HG03064 (cell line): Measurements from ENCODE around the gene MACROD2.

Source experiments
- ATAC-seq: cut with Tn5 transposase; IDR thresholded peaks from one replicate; pipeline ENCODE4 v1.9.1; 2021; ENCODE audit warnings: low read depth; ENCODE audit not compliant: unreplicated experiment

MACROD2 gene

GRCh38 chr20:15911581-15911980, 1916.3 kb downstream of the MACROD2 start:
- no peak for ATAC-seq

DNA sequence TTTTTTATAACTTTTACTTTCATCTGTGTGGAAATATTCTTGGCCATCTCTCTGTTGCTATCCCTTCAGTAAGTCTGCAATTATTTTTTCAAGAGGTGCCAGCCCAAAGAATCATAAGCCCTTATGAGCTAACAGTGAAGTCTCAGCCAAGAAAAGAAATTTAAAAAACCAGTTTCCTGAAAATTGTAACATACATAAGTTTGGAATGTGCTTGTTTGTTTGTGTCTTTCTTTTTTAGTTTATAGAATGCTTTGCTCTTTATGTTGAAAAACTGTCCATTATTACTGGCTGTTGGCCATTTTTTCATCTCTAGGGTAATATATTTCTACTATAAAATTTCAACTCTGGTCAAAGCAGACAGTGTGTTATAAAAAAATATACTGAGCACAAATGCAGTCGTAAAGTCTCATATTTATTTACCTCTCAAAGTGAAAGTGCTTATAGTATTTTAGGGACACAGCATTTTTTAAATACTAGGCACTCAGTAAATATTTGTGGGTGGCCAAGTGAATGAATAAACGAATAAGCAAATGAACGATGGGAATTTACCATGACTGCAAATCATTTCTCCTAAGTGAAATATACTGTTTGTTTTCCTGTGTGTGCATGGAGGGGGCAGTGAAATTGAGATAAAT, 1918.2 kb downstream of the MACROD2 start:
- no peak for ATAC-seq

DNA sequence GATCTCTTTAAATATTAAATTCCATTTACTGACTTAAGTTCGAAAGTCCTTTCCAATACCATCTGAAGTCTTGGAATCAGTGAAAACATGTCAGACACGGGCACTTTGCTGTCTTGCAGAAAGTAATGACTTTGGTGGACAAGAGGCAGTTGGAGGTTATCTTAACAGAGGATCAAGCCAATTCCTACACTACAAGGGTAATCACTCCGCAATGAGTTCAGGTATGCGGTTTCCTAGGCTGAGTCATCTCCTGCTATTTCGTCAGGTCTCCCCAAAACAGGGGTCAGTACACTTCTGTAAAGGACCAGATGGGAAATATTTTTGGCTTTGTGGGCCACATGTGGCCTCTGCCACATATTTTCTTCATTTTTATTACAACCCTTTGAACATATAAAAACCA, 1921.3 kb downstream of the MACROD2 start:
- no peak for ATAC-seq

DNA sequence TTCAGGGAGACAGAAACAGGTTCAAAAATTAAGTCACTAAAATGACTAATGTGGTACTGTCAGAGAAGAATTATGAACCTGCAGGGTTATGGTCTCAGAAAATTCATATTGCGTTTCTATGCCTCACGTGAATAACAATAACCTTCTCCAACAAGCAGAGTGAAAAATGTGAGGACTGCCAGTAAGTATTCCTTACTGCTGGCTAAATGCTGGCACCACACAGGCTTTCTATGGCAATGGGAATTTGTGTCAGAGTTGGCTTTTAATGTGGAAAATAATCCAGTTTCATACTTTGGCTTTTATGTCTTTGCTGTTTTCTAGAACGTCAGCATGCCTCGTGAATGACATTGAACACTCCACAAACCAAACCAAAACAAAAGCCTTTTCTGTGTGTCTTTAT, 1922.0 kb downstream of the MACROD2 start:
- ATAC-seq = no peak

GRCh38 chr20:15918631-15919030, 1923.3 kb downstream of the MACROD2 start:
- ATAC-seq = no peak

DNA sequence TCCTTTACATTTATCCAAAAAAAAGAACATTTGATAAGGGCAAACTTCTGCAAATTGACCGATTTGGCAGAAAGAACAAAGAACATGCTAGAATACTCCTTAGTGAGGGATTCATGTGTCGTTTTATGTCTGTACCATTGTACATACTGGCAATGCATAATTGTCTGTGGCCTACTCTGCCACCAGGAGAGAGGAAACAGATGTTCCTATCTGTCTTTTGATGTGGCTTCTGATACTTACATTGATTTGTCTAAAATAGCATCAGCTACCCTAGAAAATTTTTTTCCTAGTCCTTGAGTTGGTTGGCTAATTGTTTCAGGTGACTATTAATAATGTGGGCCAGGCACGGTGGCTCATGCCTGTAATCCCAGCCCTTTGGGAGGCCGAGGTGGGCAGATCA, 1923.8 kb downstream of the MACROD2 start:
- ATAC-seq = no peak

- ATAC-seq = no peak
Observed at GRCh38 chr20:15921930-15922329, 1926.6 kb downstream of the MACROD2 start.

GRCh38 chr20:15922556-15922955, 1927.2 kb downstream of the MACROD2 start:
- peak; percentile 42 for ATAC-seq

GRCh38 chr20:15923030-15923776, 1927.9 kb downstream of the MACROD2 start:
- peak; percentile 71 for ATAC-seq

DNA sequence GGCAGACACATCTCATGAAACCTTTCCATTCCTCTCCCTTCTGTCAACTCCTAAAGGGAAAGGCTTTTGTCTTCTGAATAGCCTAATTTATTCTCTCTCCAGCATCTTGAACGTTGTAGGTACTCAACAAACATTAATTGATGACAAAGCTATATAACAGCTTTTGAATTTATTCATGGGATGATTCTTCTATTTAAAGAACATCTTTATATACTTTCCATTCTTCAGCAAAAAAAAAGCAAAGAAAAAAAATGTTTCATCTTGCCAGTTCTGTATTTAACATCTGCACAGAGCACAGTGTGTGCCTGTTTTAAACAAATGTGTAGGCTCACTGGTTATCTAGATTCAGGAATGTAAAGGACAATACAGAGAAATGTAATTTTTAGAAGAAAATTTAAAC, 1929.2 kb downstream of the MACROD2 start:
- no peak for ATAC-seq

- no peak for ATAC-seq
Observed at GRCh38 chr20:15925376-15925775, 1930.1 kb downstream of the MACROD2 start.

DNA sequence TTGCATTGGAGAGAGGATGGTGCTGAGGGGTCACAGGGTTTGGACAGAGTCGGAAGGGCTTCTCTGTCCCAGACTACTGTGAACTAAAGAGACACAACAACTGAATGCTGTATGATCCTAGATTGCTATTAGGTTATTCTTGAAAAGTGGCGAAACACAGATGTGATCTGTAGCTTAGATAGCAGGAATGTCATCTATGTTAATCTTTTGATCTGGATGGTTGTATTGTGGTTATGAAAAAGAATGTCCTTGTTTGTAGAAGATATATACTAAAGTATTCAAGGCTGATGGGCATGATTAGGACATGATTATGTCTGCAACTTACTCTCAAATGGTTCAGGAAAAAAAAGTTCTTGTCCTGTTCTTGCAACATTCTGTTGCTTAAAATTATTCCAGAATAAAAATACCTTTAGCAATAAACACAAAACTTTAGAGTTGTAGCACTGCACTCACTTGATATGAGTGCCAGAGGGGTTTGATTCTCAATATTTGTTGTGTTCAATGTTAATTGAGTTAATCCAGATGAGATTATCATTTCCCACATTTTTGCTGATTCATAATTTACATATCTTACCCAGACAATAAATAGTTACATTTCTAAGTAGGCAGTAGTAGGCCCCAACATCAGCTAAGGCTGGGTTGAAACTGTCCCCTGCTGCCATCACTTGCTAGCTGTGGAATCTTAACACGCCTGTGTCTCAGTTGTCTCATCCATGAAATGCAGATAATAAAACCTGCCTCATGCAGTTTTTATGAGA, 1932.8 kb downstream of the MACROD2 start:
- ATAC-seq = no peak

DNA sequence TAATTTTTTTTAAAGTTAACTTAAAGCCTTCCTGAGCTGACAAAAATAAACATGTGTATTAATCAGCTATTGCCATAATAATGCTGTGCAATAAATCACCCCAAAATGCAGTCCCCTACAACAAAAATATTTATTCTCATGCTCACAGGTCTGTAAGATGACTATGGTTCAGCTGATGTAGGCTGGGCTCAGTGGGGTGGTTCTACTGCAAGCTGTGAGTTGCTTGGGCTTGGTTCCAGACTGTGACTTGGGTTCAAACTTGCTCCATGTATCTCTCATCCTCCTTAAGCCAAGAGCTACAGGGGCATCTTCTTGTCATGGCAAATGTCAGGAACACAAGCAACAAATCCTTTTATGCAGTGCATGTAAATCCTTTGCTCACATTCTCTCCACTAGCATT, 1933.6 kb downstream of the MACROD2 start:
- ATAC-seq = no peak

DNA sequence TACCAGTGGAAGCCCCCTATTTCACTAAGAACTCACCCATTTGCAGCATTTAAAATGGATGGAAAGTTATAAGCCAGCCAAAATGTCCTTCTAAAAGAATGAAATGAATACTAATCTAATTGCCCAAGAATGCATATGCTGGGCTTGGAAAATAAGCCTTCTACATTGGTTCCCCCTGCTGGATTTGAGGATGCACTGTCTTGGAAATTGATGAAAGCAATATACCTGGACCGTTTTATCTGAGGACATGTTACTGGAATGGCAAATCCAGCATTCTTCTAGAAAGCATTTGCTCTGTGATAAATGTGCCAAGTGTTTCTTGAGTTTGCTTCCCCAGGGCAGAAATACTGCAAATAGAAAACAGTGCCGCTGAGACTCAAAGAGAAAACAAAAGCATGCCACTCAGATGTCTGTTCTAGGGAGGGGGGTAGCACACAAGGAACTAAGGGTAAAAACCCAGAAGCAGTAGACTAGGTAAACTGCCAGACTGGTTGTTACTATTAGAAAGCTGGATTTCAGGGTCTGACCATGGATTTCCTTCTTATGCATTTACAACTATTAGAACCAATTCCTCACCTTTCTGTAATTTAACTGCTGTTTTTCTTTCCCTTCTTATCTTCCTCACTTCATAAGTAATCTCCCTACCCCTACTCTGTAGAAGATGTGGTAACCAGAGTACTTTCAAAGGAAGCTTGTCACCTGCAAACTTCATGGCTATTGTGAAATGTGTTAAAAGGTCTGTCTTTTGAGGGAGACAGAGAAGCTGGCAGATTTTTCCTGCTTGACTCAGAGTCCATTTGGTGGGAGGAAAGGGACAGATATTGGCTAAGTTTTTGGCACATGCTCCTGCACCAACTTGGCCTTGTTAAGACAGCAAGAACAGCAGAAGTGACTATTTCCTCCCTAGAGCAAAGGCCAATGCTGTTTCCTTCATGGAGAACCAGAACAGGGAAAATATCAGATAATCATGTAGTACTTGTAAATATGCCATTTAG, 1935.3 kb downstream of the MACROD2 start:
- ATAC-seq = no peak

DNA sequence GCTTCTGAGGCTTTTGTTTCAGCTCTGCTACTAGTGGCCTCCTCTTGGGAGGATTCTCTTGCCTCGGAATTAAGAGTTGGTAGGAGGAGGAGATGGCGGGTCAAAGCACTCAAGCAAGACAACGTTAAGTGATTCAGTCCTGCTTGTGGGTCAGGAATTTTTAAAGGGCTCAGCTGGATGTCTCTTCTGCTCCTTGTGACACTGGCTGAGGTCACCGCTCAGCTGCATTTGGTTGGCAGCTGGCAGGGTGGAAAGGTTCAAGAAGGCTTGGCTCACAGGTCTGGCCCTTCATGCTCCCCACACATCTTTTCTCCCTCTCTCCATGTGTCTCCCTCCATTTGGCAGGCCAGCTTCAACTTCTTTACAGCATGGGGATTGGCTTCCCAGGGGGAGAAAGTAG, 1936.6 kb downstream of the MACROD2 start:
- no peak for ATAC-seq

DNA sequence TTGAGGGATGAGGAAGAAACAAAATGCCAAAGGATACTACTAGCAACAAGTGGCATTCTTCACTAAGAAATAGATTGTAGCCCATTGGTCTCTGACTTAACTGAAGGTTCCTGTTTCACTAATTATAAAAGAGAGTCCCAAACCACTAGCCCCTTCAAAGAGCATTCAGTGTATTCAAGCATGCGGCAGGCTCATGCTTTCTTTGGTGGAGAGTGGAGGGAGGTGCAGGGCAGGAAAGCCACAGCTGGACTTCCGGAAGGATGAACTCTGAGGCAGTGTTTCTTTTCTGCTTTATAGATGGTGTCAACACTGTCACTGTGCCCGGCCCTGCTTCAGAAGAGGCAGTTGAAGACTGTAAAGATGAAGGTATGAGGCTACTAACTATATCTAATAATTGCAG, 1941.9 kb downstream of the MACROD2 start:
- ATAC-seq = peak; percentile 96

- ATAC-seq = no peak
Observed at GRCh38 chr20:15938847-15939246, 1943.5 kb downstream of the MACROD2 start.

DNA sequence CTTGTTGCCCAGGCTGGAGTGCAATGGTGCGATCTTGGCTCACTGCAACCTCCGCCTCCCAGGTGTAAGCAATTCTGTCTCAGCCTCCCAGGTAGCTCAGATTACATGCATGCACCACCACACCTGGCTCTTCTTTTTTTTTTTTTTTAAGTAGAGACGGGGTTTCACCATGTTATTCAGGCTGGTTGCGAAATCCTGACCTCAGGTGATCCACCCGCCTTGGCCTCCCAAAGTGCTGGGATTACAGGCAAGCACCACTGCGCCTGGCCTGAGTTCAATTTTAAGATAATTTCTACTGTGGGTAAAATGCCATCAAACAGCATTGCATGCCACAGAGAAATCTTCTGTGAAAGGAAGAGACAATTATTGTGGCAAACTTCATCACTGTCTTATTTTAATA, 1944.8 kb downstream of the MACROD2 start:
- ATAC-seq = no peak

DNA sequence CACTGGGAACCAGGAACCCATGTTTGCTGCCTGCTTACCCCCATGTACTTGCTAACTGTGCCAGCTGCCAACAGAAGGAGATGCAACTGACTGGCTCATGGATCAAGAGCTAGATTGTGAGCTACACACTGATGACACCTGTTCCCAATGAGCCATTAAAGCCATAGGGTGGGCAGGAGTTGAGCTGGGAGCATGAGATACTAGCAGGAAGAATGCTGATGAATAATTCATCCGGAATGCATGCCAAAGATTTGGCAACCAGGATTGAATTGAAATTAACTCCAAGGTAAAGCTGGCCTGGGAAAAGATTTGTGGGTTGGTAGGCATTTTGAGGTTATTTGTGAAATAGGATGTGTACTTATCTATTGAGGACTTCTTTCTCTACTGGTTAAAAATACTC, 1946.8 kb downstream of the MACROD2 start:
- no peak for ATAC-seq

DNA sequence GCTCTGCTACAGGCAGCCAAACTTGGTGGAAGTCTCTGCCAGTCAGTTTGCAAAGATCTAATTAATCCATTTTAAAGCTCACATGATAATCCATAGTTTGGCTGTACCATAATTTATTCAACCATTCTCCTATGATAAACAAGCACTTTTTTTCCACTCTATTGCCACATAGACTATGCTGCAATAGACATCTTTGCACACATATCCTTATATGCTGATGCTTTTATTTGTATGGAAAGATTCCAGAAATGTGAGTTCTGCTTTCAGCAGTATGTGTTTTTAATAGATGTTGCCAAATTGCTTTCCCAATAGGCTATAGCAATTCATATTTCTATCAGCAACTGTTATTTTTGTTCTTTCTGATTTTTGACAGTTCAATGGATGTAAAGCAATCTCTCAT, 1950.0 kb downstream of the MACROD2 start:
- ATAC-seq = no peak
